Activated naive CD8-positive, alpha-beta T cell treated with anti-CD3 and anti-CD28 coated beads, Interleukin-2, amount 10 ng/mL, durations not matched to agents 7 days and 5 days (primary cell): Measurements from ENCODE around the gene WASL. TPM values are rescaled to one million over a fixed set of nuclear protein-coding genes. Genes with fewer than 3 reads are reported as not detected.
A peak's percentile ranks its signal among the peaks of the same experiment; 100 is the strongest.
"Not testable (repeated sequence)": the region's sequence is repeated elsewhere in the genome, so short reads cannot be mapped to it uniquely, and the experiment has no call there.

ENCODE experiments used
- ATAC-seq: fragments of 150-1000 bp; cut with Tn5 transposase; one replicate; pipeline ENCODE4 v1.10.0; 2021; ENCODE audit warnings: low read depth, moderate library complexity
- POLR2A ChIA-PET: fragments of 350-600 bp; sonication (Branson Sonifier 250); formaldehyde crosslinking; loops from one replicate; lab custom pipeline; 2021; ENCODE audit warnings: antibody characterized with exemption; lab: Charles Lee
- DNase-seq: peaks from one replicate; pipeline ENCODE4 v3.0.0; 2021
- H3K27ac Mint-ChIP-seq: one replicate; pipeline ENCODE4 v1.8.0; 2022; ENCODE audit warnings: mild to moderate bottlenecking, mixed read lengths
- H3K27me3 Mint-ChIP-seq: one replicate; pipeline ENCODE4 v1.8.0; 2022; ENCODE audit warnings: mild to moderate bottlenecking, moderate library complexity, mixed read lengths
- H3K36me3 Mint-ChIP-seq: one replicate; pipeline ENCODE4 v1.8.0; 2021; ENCODE audit warnings: mild to moderate bottlenecking, mixed read lengths
- H3K4me1 Mint-ChIP-seq: one replicate; pipeline ENCODE4 v1.8.0; 2021; ENCODE audit warnings: mixed read lengths
- H3K4me3 Mint-ChIP-seq: one replicate; pipeline ENCODE4 v1.8.0; 2022; ENCODE audit warnings: mild to moderate bottlenecking, moderate library complexity, mixed read lengths
- H3K9me3 Mint-ChIP-seq: one replicate; pipeline ENCODE4 v1.8.0; 2021; ENCODE audit warnings: mixed read lengths
- total RNA-seq, 2 experiments: library from RNA; stranded (reverse); gene quantifications; one replicate each; pipeline ENCODE4 v1.2.3, GENCODE V29; 2021

WASL gene
- 10 to 100 TPM; 11.8 to 12.0 TPM for total RNA-seq

DNA sequence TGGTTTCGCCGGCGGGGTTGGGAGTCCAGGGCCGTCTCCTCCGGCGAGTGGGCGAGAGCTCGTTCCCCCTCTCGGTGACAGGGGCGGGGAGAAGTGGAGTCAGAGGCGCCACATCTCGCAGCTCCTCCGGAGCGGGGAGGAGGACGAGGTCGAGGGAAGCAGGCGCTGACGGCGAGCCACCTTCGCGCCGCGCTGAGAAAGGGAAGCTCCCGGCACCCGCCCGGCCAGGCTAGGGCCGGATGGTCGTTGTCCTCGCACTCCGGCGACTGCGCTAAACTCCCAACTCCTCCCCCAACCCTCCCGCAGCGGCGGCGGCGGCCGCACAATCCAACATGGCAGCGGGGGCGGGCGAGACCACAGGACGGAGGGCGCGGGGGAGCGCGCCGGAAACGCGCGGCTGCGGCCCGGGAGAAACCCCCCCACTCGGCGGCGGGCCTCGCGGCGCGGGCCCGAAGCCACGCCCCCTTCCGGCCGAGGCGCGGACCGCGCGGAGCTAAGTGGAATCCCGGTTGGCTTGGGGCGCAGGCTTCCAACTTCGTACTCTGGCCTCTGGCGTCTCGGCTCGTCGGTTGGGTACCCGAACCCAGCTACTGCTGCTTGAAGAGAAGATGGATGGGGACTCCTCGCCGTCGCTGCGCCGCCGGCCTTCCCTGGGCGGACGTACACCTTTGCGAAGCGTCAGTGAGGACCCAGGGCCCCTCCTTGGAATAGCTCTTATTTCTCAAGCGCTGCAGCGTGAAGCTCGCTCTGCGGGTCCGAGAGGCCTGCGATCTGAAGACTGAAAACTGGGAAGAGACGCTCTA is at the start of gene WASL:
TSS of gene WASL (minus strand) at position 270 of the 803 bp plus-strand sequence. CDS start at position 1, 269 bp downstream.
- DNase-seq (peak; percentile 94), ATAC-seq (peak; percentile 80)
- peaks cover 6% of the 10 kb centered on the region for H3K27me3 Mint-ChIP-seq
- H3K4me1 Mint-ChIP-seq = peaks cover 35% of the 10 kb centered on the region
- peak within 1 kb of the TSS; percentile 92 for H3K27ac Mint-ChIP-seq
- no peaks in the 10 kb centered on the region for H3K9me3 Mint-ChIP-seq
- POLR2A ChIA-PET = interaction anchor here (0.7 to 2.7 kb wide), 18 partner anchors 9 to 1181 kb away, joined by 3 to 20 read pairs (median 4); partner anchors contain the start of genes IQUB, NDUFA5 and POT1
- H3K4me3 Mint-ChIP-seq = peak within 1 kb of the TSS; percentile 93
- H3K36me3 Mint-ChIP-seq = peaks cover 10% of the 10 kb centered on the region

DNA sequence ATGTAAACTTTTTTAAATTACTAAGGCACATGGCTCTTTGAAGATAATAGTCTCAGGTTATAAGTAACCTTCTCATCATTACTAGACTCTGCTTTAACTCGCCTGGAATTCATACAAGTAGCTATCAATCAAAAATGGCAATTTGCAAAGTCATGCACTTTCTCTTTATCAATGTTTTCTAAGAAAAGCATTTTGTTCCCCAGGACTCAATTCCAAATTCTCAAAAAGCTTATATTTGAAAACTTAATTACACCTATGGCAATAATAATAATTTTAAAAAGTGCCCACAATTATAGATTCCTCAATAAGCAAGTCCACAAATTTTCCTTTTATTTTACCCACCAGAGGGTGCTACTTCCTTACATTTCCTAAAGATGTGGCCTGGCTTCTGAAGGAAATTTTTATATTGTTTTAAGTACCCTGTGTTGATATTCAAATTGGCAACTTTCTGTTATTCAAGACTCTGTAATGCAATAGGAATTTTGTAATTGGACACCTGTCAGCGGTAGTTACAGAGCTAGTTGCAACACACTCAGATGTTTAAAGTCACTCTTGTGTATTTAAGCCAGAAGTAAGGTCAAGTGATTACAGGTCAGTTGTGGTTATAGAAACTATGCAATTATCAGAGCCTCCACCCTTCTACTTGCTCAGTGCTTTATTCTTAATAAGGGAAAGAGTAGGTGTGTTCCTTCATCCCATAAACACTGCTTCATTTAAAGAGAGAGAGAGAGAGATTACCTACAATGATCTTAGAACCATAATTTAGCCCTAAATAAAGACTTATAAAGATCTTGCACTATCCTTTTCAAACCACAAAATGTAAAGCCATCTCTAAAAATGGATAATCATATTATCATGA is 49.1 kb upstream of the WASL start:
- H3K27ac Mint-ChIP-seq = no peak overlapping the region
- no peaks in the 10 kb centered on the region for H3K9me3 Mint-ChIP-seq
- no peaks in the 10 kb centered on the region for H3K27me3 Mint-ChIP-seq
- ATAC-seq (no peak), DNase-seq (no peak)
- H3K4me1 Mint-ChIP-seq = peaks cover 2% of the 10 kb centered on the region
- POLR2A ChIA-PET = no interaction called here
- H3K4me3 Mint-ChIP-seq = no peak overlapping the region
- H3K36me3 Mint-ChIP-seq = no peaks in the 10 kb centered on the region

DNA sequence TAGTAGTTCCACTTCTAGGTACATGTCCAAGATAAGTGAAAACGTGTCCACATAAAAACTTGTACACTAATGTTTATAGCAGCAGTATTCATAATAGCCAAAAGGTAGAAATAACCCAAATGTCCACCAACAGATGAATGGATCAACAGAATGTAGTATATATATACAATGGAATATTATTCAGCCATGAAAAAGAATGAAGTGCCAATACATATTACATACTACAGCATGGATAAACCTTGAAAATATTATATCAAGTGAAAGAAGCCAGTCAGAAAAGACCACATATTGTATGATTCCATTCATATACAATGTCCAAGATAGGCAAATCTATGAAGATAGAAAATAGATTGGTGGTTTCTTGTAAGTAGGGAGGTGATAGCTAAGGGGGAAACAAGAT is 47.8 kb upstream of the WASL start:
- H3K27me3 Mint-ChIP-seq = no peaks in the 10 kb centered on the region
- ATAC-seq (no peak), DNase-seq (no peak)
- H3K9me3 Mint-ChIP-seq = no peaks in the 10 kb centered on the region
- H3K4me1 Mint-ChIP-seq = peaks cover 2% of the 10 kb centered on the region
- no peaks in the 10 kb centered on the region for H3K36me3 Mint-ChIP-seq
- POLR2A ChIA-PET = no interaction called here
- H3K27ac Mint-ChIP-seq = no peak overlapping the region
- H3K4me3 Mint-ChIP-seq = no peak overlapping the region

DNA sequence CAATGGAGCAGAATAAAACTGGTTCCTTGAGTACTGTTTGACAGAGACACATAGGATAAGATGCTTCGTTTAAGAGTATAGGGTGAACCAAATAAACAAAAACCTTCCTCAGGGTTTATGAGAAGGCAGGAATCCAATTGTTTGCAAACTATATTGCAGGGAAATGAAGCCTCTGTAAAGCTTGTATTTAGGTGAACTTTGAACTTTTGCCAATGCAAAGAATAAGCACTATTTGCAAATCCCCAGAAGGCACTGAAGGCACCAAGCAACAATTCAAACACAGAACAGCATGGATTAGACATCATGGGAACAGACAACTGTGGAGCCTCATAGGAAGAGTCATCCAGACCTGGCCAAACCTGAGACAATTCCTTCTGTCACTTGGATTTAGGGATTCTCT is 47.1 kb upstream of the WASL start:
- Mint-ChIP-seq H3K27ac (no peak overlapping the region), H3K4me3 (no peak overlapping the region), H3K4me1 (peaks cover 2% of the 10 kb centered on the region), H3K27me3 (no peaks in the 10 kb centered on the region), H3K36me3 (no peaks in the 10 kb centered on the region), H3K9me3 (no peaks in the 10 kb centered on the region)
- DNase-seq (no peak), ATAC-seq (no peak)
- POLR2A ChIA-PET = no interaction called here

DNA sequence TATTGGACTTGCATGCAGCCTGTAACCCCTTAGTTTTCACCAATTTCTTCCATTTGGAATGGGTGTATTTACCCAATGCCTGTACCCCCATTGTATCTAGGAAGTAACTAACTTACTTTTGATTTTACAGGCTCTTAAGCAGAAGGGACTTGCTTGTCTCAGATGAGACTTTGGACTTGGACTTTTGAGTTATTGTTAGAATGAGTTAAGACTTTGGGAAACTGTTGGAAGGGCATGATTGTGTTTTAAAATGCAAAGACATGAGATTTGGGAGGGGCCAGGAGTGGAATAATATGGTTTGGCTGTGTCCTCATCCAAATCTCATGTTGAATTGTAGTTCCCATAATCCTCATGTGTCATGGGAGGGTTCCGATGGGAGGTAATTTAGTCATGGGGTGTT is 46.3 kb upstream of the WASL start:
- H3K27me3 Mint-ChIP-seq, H3K9me3 Mint-ChIP-seq, POLR2A ChIA-PET, ATAC-seq, H3K27ac Mint-ChIP-seq, H3K36me3 Mint-ChIP-seq, H3K4me1 Mint-ChIP-seq, DNase-seq, H3K4me3 Mint-ChIP-seq: not testable (repeated sequence)

DNA sequence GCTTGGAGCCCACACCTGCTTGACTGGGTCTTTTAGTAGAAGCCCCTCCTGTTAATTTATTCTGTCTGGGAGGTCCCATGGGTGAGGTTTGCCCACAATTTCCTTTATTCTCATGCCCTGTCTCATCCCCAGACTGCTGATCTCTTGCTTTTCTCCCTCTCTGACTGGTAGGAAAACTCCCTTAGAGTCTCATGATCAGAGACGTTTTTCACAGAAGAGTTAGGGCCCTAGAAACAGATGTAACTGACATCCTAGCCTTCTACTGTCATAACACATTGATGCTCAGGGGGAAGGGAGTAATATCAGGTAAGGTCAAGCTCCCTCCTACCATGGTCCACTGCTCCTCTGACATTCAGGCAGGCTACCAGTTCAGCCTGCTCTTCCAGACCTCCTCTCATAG is 43.7 kb upstream of the WASL start:
- Mint-ChIP-seq H3K4me3 (no peak overlapping the region), H3K36me3 (no peaks in the 10 kb centered on the region), H3K27me3 (no peaks in the 10 kb centered on the region), H3K9me3 (no peaks in the 10 kb centered on the region), H3K4me1 (no peaks in the 10 kb centered on the region), H3K27ac (no peak overlapping the region)
- ATAC-seq (no peak), DNase-seq (no peak)
- POLR2A ChIA-PET = no interaction called here

DNA sequence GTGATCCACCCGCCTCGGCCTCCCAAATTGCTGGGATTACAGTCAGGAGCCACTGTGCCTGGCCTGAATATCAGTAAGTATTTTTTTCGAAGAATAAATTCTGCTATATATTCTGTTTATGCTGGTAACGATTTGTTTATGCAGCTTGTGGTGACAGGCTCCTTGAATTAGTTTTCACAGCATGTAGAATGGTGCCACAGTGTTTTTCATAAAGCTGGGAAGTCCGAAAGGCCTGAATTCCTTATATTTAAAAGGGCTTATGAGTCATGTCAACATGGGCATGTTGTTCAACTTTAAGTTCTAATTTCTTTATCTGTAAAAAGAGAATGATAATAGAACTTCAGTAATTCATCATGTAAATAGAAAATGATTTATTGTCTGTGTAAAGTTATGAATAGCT is 42.2 kb upstream of the WASL start:
- H3K4me3 Mint-ChIP-seq = no peak overlapping the region
- no peak for DNase-seq
- peaks cover 2% of the 10 kb centered on the region for H3K27me3 Mint-ChIP-seq
- H3K4me1 Mint-ChIP-seq = no peaks in the 10 kb centered on the region
- no peak for ATAC-seq
- H3K9me3 Mint-ChIP-seq = no peaks in the 10 kb centered on the region
- no peak overlapping the region for H3K27ac Mint-ChIP-seq
- no peaks in the 10 kb centered on the region for H3K36me3 Mint-ChIP-seq
- POLR2A ChIA-PET = no interaction called here

DNA sequence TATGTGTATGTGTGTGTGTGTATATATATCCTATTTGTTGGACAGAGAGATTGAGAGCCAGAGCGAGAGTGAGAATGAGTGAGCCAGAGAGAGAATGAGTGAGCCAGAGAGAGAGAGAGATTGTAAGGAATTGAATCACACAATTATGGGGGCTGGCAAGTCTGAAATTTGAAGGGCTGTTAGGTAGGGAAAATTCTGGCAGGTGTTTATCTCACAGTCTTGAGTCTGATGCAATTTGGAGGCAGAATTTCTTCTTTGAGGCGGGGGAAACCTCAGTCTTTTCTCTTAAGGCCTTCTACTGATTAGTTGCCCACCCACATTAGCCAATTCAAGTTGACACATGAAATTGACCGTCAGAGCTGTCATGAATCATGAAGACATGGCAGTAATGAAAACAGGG is 41.0 kb upstream of the WASL start:
- H3K4me1 Mint-ChIP-seq = no peaks in the 10 kb centered on the region
- H3K27ac Mint-ChIP-seq = no peak overlapping the region
- peaks cover 2% of the 10 kb centered on the region for H3K27me3 Mint-ChIP-seq
- ATAC-seq (no peak), DNase-seq (no peak)
- no peak overlapping the region for H3K4me3 Mint-ChIP-seq
- POLR2A ChIA-PET = no interaction called here
- no peaks in the 10 kb centered on the region for H3K36me3 Mint-ChIP-seq
- no peaks in the 10 kb centered on the region for H3K9me3 Mint-ChIP-seq

DNA sequence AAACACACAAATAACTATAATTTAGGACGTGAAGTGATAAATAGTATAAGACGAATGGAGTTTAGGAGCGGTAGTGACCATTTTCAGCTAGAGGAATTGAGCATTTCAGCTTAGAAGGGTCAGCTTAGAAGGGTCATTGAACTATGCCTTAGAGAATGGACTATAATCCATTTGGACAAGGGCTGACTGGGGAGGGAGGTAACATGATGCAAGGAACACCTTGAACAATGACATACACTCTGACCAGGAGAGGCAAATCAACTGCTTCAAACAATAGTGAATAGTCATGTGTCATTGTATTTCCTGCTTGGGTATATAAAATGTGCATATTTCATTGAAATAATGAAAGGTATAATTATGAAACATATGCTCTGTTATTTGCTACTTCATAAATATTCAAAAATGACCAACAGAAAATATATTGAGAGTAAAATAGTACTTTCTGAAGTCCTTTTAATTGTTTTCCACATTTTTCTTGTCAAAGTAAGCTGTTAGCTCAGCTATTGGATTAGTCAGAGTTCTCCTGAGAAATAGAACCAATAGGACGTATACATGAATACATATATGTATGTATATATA is 40.5 kb upstream of the WASL start:
- H3K36me3 Mint-ChIP-seq = no peaks in the 10 kb centered on the region
- no peak for ATAC-seq
- no peak overlapping the region for H3K4me3 Mint-ChIP-seq
- no peak for DNase-seq
- no peaks in the 10 kb centered on the region for H3K4me1 Mint-ChIP-seq
- H3K27ac Mint-ChIP-seq = no peak overlapping the region
- peaks cover 2% of the 10 kb centered on the region for H3K27me3 Mint-ChIP-seq
- H3K9me3 Mint-ChIP-seq = no peaks in the 10 kb centered on the region
- POLR2A ChIA-PET = no interaction called here

DNA sequence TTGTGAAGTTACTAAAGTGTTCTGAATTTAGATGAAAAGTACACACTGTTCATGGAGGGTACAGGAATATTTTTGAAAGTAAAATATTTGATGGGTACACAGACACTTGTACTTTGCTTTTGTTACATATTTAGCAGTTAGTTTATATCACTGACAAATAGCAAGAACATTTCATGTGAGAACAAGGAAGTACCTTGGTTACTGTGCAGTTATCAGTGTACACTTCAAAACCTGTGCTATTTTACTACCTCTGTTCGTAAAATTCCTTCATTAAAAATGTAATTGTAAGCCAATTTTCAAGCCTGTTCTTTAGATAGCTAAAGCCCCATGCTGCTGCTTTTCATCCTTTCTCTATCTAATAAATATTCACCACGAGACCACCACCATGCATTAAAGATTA is 39.8 kb upstream of the WASL start:
- POLR2A ChIA-PET = no interaction called here
- H3K4me3 Mint-ChIP-seq = no peak overlapping the region
- peaks cover 2% of the 10 kb centered on the region for H3K27me3 Mint-ChIP-seq
- H3K36me3 Mint-ChIP-seq = no peaks in the 10 kb centered on the region
- DNase-seq = no peak
- no peaks in the 10 kb centered on the region for H3K9me3 Mint-ChIP-seq
- H3K4me1 Mint-ChIP-seq = no peaks in the 10 kb centered on the region
- H3K27ac Mint-ChIP-seq = no peak overlapping the region
- no peak for ATAC-seq

DNA sequence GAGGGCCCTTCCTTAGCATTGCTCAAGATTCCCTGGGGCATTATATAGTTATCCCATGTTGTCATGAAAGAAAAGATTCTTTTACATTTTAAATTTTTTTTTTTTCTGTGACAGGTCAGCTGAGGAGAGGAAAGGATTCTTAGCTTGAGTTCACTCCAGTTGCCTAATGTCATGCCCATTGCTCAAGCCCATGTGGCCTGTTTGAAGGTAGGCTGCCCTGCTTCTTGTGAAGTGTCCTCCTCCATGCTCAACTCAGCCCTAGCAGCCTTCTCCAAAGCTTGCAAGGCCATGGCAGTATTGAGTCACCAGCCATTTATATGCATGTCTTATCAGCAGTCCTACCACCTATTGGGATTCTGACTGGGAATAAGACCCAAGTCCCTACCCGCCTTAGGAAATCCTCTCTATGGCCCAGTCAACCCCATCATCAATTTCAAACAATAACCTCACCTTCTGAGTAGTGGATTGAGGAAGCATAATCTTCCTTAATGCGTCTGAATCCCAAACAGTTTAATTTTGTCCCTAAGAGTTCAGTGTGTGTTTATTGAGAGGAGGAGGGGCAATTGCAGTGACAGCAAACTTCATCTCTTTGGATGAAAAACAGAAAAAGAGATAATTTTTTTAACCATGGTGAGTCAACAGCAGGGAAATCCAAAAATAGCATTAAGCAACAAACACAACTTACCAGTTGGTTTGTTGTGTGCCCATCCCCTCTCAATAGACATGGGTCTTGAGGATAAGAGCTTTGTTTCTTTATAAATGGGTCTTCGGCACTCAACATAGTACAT is 38.6 kb upstream of the WASL start:
- POLR2A ChIA-PET = no interaction called here
- DNase-seq = no peak
- H3K9me3 Mint-ChIP-seq = no peaks in the 10 kb centered on the region
- no peak for ATAC-seq
- no peaks in the 10 kb centered on the region for H3K4me1 Mint-ChIP-seq
- H3K27me3 Mint-ChIP-seq = peaks cover 2% of the 10 kb centered on the region
- H3K27ac Mint-ChIP-seq = no peak overlapping the region
- no peaks in the 10 kb centered on the region for H3K36me3 Mint-ChIP-seq
- H3K4me3 Mint-ChIP-seq = no peak overlapping the region

DNA sequence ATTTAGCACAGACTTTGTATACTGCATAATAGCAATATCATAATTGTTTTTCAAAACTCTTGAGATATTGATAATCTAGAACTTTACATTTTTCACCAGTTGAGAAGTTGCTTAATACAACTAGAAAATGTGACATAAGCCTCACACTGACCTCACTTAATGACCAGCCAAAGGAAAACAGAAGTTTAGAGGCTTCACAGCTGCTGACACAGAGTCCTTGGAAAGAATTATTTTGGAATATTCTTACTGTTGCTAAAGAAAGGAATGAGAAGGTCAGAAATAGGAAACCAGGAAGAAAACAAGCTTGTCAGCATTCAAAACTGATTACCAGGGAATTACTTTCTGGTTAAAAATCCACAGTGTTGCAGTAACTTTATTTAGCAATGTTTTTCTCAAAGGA is 35.5 kb upstream of the WASL start:
- no peak for DNase-seq
- no peaks in the 10 kb centered on the region for H3K36me3 Mint-ChIP-seq
- no peak overlapping the region for H3K27ac Mint-ChIP-seq
- POLR2A ChIA-PET = no interaction called here
- no peak overlapping the region for H3K4me3 Mint-ChIP-seq
- peaks cover 4% of the 10 kb centered on the region for H3K27me3 Mint-ChIP-seq
- ATAC-seq = no peak
- no peaks in the 10 kb centered on the region for H3K4me1 Mint-ChIP-seq
- no peaks in the 10 kb centered on the region for H3K9me3 Mint-ChIP-seq

DNA sequence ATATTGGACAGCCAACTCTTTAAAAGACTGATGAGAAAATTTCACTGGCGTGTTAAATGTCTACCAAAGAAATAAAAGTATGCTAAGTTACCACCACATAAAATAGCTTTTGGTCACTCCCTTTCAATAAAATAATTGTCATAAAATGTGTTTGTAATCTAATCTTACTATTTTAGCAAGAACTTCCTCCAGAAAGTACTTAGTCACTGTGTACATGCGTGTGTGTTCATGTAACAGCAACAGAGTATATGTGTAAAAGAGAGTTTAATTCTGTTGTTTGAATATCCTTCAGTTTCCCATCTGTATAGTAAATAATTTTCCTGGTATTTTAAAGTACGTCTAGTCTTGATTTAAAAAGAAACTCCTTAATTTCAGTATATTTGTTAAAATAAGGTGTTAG is 35.0 kb upstream of the WASL start:
- Mint-ChIP-seq H3K4me3 (no peak overlapping the region), H3K36me3 (no peaks in the 10 kb centered on the region), H3K4me1 (no peaks in the 10 kb centered on the region), H3K27ac (no peak overlapping the region), H3K27me3 (peaks cover 5% of the 10 kb centered on the region), H3K9me3 (no peaks in the 10 kb centered on the region)
- DNase-seq = no peak
- POLR2A ChIA-PET = no interaction called here
- ATAC-seq = no peak
